ENCODE results near the gene FBXO3. TPM values are rescaled to one million over a fixed set of nuclear protein-coding genes. Genes with fewer than 3 reads are reported as not detected.

The FBXO3 gene
- total RNA-seq, 1 experiment from 2014 or later = 29.6 TPM

DNA sequence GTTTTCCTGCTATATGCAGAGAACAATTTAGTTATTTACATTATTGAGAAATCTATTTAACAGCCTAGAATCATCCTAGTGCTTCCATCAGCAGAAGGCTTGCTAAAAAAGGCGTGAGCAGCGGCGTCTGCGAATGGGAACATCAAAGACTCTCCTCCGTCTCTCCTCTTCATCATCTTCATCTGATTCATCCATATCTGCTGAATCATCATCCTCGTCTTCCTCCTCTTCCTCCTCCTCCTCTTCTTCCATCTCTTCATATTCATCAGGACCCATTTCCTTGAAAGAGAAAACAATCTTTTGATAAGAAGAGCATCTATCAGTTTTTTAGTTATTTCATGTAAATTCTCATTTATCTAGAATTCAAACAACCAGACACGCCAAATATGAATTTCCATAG is 32.5 kb downstream of the FBXO3 start:
- Mint-ChIP-seq H3K36me3 (ENCODE audit: insufficient read depth, unreplicated experiment) (no peaks in the 10 kb centered on the region), H3K27me3 (ENCODE audit: insufficient read depth, unreplicated experiment) (no peaks in the 10 kb centered on the region), H3K4me3 (ENCODE audit: unreplicated experiment) (no peak overlapping the region), H3K9me3 (ENCODE audit: unreplicated experiment) (no peaks in the 10 kb centered on the region), H3K4me1 (ENCODE audit: low read depth, unreplicated experiment) (peaks cover 17% of the 10 kb centered on the region), H3K27ac (ENCODE audit: unreplicated experiment) (no peak overlapping the region)
- intact Hi-C loops (cut with micrococcal nuclease; ENCODE audit: unreplicated experiment) = loop anchor here (2.0 kb wide), 1 partner anchor 199 kb away; no protein-coding TSS in a partner anchor
- no TSS peak for BruUV-seq (replicated peaks)
- CTCF ChIA-PET = interaction anchor here (1.0 to 1.7 kb wide), 7 partner anchors 26 to 380 kb away, joined by 4 to 37 read pairs (median 5); partner anchors contain the start of gene C11orf91
- POLR2A ChIA-PET = no interaction called here
- Histone ChIP-seq H3K4me3 (ENCODE audit: low read depth, low read length) (no peak overlapping the region), H3K36me3 (ENCODE audit: control insufficient read depth, insufficient read depth, low read length) (peaks cover 3% of the 10 kb centered on the region; the same call in 1 of the 2 replicates), H3K4me1 (peaks cover 6% of the 10 kb centered on the region), H3K9me3 (no peaks in the 10 kb centered on the region), H3K27me3 (replicated peaks; ENCODE audit: control insufficient read depth, insufficient read depth, low read length) (no peaks in the 10 kb centered on the region)
- no peak for DNase-seq
- TF ChIP-seq, protein P1, sequence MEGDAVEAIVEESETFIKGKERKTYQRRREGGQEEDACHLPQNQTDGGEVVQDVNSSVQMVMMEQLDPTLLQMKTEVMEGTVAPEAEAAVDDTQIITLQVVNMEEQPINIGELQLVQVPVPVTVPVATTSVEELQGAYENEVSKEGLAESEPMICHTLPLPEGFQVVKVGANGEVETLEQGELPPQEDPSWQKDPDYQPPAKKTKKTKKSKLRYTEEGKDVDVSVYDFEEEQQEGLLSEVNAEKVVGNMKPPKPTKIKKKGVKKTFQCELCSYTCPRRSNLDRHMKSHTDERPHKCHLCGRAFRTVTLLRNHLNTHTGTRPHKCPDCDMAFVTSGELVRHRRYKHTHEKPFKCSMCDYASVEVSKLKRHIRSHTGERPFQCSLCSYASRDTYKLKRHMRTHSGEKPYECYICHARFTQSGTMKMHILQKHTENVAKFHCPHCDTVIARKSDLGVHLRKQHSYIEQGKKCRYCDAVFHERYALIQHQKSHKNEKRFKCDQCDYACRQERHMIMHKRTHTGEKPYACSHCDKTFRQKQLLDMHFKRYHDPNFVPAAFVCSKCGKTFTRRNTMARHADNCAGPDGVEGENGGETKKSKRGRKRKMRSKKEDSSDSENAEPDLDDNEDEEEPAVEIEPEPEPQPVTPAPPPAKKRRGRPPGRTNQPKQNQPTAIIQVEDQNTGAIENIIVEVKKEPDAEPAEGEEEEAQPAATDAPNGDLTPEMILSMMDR (IDR thresholded peaks at IDR 0.05; ENCODE audit: insufficient read depth in 1 of 2, low read depth in 1 of 2, low read length in 1 of 2, severe bottlenecking in 1 of 2, unreplicated experiment in 1 of 2) = no peak

DNA sequence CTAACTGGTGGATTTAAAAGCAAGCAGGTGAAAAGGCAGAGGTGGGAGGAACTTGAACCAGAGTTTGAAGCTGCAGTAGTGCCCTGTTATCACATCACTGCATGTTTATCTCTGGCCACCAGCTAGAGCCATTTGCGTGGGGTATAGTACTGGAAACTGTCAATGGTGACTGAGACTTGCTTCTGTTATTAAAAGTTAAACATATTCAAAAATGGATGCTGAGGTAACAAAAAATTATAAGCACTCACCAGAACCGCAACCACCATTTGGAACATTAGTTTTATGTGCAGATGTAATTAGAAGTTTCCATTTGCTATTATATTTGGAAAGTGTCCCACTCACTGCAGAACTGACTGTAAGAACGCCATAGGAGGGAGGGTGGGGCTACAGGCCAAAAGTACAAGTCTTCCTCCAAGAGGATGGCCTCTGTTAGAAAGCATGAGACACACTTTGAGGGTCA is 36.9 kb downstream of the FBXO3 start:
- H3K4me3 ChIP-seq (ENCODE audit: low read depth, low read length) = no peak overlapping the region
- Mint-ChIP-seq H3K27me3 (ENCODE audit: insufficient read depth, unreplicated experiment) (no peaks in the 10 kb centered on the region), H3K4me3 (ENCODE audit: unreplicated experiment) (peak overlapping the region; percentile 84), H3K9me3 (ENCODE audit: unreplicated experiment) (no peaks in the 10 kb centered on the region), H3K36me3 (ENCODE audit: insufficient read depth, unreplicated experiment) (peaks cover 5% of the 10 kb centered on the region), H3K4me1 (ENCODE audit: low read depth, unreplicated experiment) (peaks cover 19% of the 10 kb centered on the region), H3K27ac (ENCODE audit: unreplicated experiment) (peak overlapping the region; percentile 84)
- ChIA-PET CTCF (no interaction called here), POLR2A (interaction anchor here (0.6 kb wide), 1 partner anchor 247 kb away, joined by 6 read pairs; no protein-coding TSS in a partner anchor)
- TF ChIP-seq, protein P1 (IDR thresholded peaks at IDR 0.05; ENCODE audit: insufficient read depth in 1 of 2, low read depth in 1 of 2, low read length in 1 of 2, severe bottlenecking in 1 of 2, unreplicated experiment in 1 of 2) = no peak
- no peak for DNase-seq
- H3K36me3 ChIP-seq (ENCODE audit: control insufficient read depth, insufficient read depth, low read length) = 0 out of 2 replicates have a peak, but pooled peaks cover 1% of the 10 kb centered on the region
- no TSS peak for BruUV-seq (replicated peaks)
- intact Hi-C loops (cut with micrococcal nuclease; ENCODE audit: unreplicated experiment) = loop anchor here (5.0 kb wide), 2 partner anchors 35 to 375 kb away; partner anchors contain the start of gene C11orf91
- H3K4me1 ChIP-seq = peaks cover 22% of the 10 kb centered on the region
- no peaks in the 10 kb centered on the region for H3K27me3 ChIP-seq (replicated peaks; ENCODE audit: control insufficient read depth, insufficient read depth, low read length)
- H3K9me3 ChIP-seq = no peaks in the 10 kb centered on the region

DNA sequence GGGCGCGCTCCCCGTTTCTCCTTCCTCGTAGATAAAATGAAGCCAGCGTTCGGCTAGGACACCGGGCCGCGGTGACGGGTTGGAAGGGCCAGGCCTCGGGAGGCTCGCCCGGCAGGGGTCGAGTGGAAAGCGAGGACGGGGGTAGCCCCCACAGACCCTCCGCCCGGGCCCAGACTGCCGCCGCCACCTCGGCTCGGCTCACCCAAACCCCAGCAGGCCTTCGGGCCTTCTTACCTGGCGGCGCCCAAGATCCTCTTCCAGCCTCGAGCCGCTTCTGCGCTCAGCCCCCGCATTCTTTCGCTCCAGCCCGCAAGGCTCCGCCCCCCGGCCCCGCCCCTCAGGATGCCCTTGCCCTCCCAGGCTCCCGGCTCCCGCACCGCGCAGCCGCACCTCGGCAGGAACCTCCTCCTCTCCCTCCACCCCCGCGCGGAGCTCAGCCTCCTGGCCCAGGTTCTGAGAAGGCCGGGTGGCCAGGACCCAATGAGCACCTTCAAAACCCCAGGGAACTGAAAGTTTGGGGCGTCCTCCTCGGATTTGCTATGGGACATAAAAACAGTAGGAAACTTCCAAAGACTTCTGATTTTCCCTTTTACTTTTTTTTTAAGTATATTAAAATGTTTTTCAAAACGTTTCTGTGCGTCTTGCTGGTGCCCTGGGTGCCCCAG is 38.0 kb downstream of the FBXO3 start, which contains the start of gene CD59:
TSS of gene CD59 (minus strand) at position 276 of the 665 bp plus-strand sequence. CDS start 13,978 bp downstream, outside the sequence.
- intact Hi-C loops (cut with micrococcal nuclease; ENCODE audit: unreplicated experiment) = loop anchor here (5.0 kb wide), 2 partner anchors 34 to 374 kb away; partner anchors contain the start of gene C11orf91
- Mint-ChIP-seq H3K36me3 (ENCODE audit: insufficient read depth, unreplicated experiment) (peaks cover 5% of the 10 kb centered on the region), H3K4me3 (ENCODE audit: unreplicated experiment) (peak within 1 kb of the TSS; percentile 84), H3K27me3 (ENCODE audit: insufficient read depth, unreplicated experiment) (no peaks in the 10 kb centered on the region), H3K27ac (ENCODE audit: unreplicated experiment) (peak within 1 kb of the TSS; percentile 84), H3K4me1 (ENCODE audit: low read depth, unreplicated experiment) (peaks cover 24% of the 10 kb centered on the region), H3K9me3 (ENCODE audit: unreplicated experiment) (no peaks in the 10 kb centered on the region)
- no TSS peak for BruUV-seq (replicated peaks)
- Histone ChIP-seq H3K4me3 (ENCODE audit: low read depth, low read length) (peak within 1 kb of the TSS; percentile 86), H3K36me3 (ENCODE audit: control insufficient read depth, insufficient read depth, low read length) (0 out of 2 replicates have a peak, but pooled peaks cover 1% of the 10 kb centered on the region), H3K9me3 (no peaks in the 10 kb centered on the region), H3K27me3 (replicated peaks; ENCODE audit: control insufficient read depth, insufficient read depth, low read length) (no peaks in the 10 kb centered on the region), H3K4me1 (peaks cover 22% of the 10 kb centered on the region)
- POLR2A ChIA-PET = interaction anchor here (0.6 to 0.8 kb wide), 9 partner anchors 13 to 627 kb away, joined by 3 to 9 read pairs (median 5); no protein-coding TSS in a partner anchor
- DNase-seq = peak; percentile 96 to 98
- TF ChIP-seq, protein P1 (IDR thresholded peaks at IDR 0.05; ENCODE audit: insufficient read depth in 1 of 2, low read depth in 1 of 2, low read length in 1 of 2, severe bottlenecking in 1 of 2, unreplicated experiment in 1 of 2) = peak in 1 of 2 experiments; percentile 4
- CTCF ChIA-PET = interaction anchor here (0.6 to 1.2 kb wide), 6 partner anchors 13 to 676 kb away, joined by 3 to 8 read pairs (median 6); no protein-coding TSS in a partner anchor
